ENCODE results near the gene GPR157. TPM values are rescaled to one million over a fixed set of nuclear protein-coding genes. Genes with fewer than 3 reads are reported as not detected.

The GPR157 gene
- polyA plus RNA-seq, 2 of the 4 experiments (the other 2 are of a cell fraction): 3.6 to 4.7 TPM

GRCh38 chr1:9057851-9058250, 71.1 kb downstream of the GPR157 start:
- ChIA-PET POLR2A (no interaction called here), CTCF (interaction anchor here (1.0 to 1.5 kb wide), 3 partner anchors 10 to 53 kb away, joined by 3 to 5 read pairs (median 5); no protein-coding TSS in a partner anchor)
- H3K27ac ChIP-seq: no peak overlapping the region
- FAIRE-seq (no peak), ATAC-seq (peak; percentile 33 to 39; a peak in 3 of 6 replicates), DNase-seq (ENCODE audit: low read depth in 1 of 2, low spot score in 1 of 2) (no peak)
- 74% methylated on average over 5 of the region's 10 CpGs for WGBS (ENCODE audit: missing lambda C conversion rate)
- H3K9me3 ChIP-seq: no peaks in the 10 kb centered on the region
- H3K4me3 ChIP-seq: no peak overlapping the region
- TF ChIP-seq HMGXB4 (CRISPR knock-in tag; IDR thresholded peaks at IDR 0.05; ENCODE audit: borderline replicate concordance) (no peak), SMC3 (IDR thresholded peaks at IDR 0.05) (no peak), ZSCAN20 (CRISPR knock-in tag; IDR thresholded peaks at IDR 0.05) (no peak), POLR2AphosphoS2 (conservative IDR thresholded peaks at IDR 0.05; ENCODE audit: low read length) (no peak), POLR2A (IDR thresholded peaks at IDR 0.05; ENCODE audit: low read length) (no peak), HDAC2 (IDR thresholded peaks at IDR 0.05) (no peak), ESRRA (IDR thresholded peaks at IDR 0.05; ENCODE audit: borderline replicate concordance, low read length) (no peak), REST (IDR thresholded peaks at IDR 0.05) (no peak), HOXA7 (CRISPR knock-in tag; IDR thresholded peaks at IDR 0.05) (no peak), KDM1A (IDR thresholded peaks at IDR 0.05; ENCODE audit: low read depth) (no peak), ZNF302 (CRISPR knock-in tag; IDR thresholded peaks at IDR 0.05) (no peak), RFX5 (IDR thresholded peaks at IDR 0.05) (no peak)
- 0 out of 3 replicates have a peak, but pooled peaks cover 8% of the 10 kb centered on the region for H3K4me1 ChIP-seq
- H3K4me2 ChIP-seq: no peak overlapping the region

DNA sequence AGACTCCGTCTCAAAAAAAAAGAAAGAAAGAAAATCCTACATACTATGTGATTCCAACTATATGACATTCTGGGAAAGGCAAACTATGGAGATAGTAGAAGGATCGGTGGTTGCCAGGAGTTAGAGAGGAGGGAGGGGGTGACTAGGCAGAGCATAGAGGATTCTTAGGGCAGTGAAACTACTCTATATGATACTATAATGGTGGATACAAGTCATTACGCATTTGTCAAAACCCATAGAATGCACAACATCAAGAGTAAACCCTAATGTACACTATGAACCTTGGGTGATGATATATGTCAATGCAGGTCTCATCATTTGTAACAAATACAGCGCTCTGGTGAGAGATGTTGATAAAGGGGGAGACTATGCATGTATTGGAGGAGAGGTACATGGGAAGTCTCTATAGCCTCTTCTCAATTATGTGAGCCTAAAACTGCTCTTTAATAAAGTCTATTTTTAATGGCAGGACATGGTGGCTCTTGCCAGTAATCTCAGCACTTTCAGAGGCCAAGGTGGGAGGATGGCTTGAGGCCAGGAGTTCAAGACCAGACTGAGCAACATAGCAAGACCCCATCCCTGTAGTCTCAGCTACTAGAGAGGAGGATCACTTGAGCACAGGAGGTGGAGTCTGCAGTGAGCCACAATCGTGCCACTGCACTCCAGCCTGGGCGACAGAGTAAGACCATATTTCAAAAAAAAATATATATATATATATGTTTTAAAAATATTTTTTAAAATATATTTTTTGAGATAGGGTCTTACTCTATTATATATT, 76.4 kb downstream of the GPR157 start:
- no peaks in the 10 kb centered on the region for H3K9me3 ChIP-seq
- ATAC-seq: no peak
- 69% methylated on average over 6 of the region's 6 CpGs for WGBS (ENCODE audit: missing lambda C conversion rate)
- no peak for TF ChIP-seq FOXS1 (CRISPR knock-in tag; IDR thresholded peaks at IDR 0.05)
- TF ChIP-seq ZNF302 (CRISPR knock-in tag; IDR thresholded peaks at IDR 0.05): no peak
- TF ChIP-seq RFX5 (IDR thresholded peaks at IDR 0.05): no peak
- no peak for TF ChIP-seq E2F6 (IDR thresholded peaks at IDR 0.05; ENCODE audit: borderline replicate concordance, low read depth)
- no peak for TF ChIP-seq MAFK (IDR thresholded peaks at IDR 0.05; ENCODE audit: partially characterized antibody)
- TF ChIP-seq KDM1A (IDR thresholded peaks at IDR 0.05; ENCODE audit: low read depth): no peak
- TF ChIP-seq EHF (CRISPR knock-in tag; IDR thresholded peaks at IDR 0.05): no peak
- TF ChIP-seq, protein P1, sequence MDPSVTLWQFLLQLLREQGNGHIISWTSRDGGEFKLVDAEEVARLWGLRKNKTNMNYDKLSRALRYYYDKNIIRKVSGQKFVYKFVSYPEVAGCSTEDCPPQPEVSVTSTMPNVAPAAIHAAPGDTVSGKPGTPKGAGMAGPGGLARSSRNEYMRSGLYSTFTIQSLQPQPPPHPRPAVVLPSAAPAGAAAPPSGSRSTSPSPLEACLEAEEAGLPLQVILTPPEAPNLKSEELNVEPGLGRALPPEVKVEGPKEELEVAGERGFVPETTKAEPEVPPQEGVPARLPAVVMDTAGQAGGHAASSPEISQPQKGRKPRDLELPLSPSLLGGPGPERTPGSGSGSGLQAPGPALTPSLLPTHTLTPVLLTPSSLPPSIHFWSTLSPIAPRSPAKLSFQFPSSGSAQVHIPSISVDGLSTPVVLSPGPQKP (IDR thresholded peaks at IDR 0.05; ENCODE audit: low read depth, low read length): no peak
- POLR2A ChIA-PET: no interaction called here
- no peaks in the 10 kb centered on the region for H3K4me1 ChIP-seq
- H3K4me3 ChIP-seq: no peak overlapping the region
- FAIRE-seq: no peak
- H3K27ac ChIP-seq: no peak overlapping the region
- CTCF ChIA-PET: no interaction called here
- DNase-seq (ENCODE audit: low read depth in 1 of 2, low spot score in 1 of 2): no peak
- no peak overlapping the region for H3K4me2 ChIP-seq
